Uterus (tissue), 2 donors: ENCODE data around the gene MYO18B.

ENCODE experiments used
- CTCF ChIP-seq, 4 experiments: fragments of 200-600 bp in 2 of 4; fragments of 450-650 bp in 2 of 4; sonication (generic) in 2 of 4; IDR thresholded peaks; one replicate each; pipeline ENCODE4 v1.5.1; 2016 to 2019; ENCODE audit warnings: antibody characterized with exemption in 4 of 4, mild to moderate bottlenecking in 2 of 4, moderate library complexity in 1 of 4
- POLR2A ChIP-seq, 2 donors: fragments of 450-650 bp; IDR thresholded peaks; one replicate each; pipeline ENCODE4 v1.6.1; 2016; ENCODE audit warnings: antibody characterized with exemption in 2 of 2, mild to moderate bottlenecking in 1 of 2, moderate library complexity in 1 of 2

DNA sequence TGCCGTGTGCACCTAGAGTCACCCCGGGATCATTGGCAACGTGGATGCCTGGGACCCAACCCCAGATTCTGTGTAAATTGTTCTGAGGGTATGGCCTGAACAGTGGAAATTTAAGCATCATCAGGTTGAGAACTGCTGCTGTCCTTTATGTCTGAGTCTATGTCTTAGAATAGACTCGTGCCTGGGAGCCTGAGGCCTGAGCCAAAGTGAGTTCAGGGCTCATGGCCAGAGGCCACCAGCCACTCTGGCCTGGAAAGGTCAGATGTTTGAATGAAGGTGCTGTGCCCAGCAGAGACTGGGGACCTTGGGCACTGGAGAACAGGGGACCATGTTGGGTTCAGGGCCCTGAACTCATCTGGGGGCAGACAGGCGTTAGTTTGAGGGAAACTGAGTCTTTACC is 91.1 kb downstream of the MYO18B start:
- TF ChIP-seq CTCF (IDR thresholded peaks at IDR 0.05) (no peak), POLR2A (IDR thresholded peaks at IDR 0.05) (no peak)
